Keratinocyte (primary cell): ENCODE results near the gene FCHSD1.

Source experiments
- EZH2 ChIP-seq: IDR thresholded peaks from one replicate; pipeline ENCODE4 v1.6.1; 2012; ENCODE audit warnings: inconsistent platforms, mild to moderate bottlenecking, low read length, moderate library complexity
- TF ChIP-seq, protein P1 (sequence below), 3 experiments: IDR thresholded peaks in 1 of 3; conservative IDR thresholded peaks in 1 of 3; optimal IDR thresholded peaks in 1 of 3; 2 replicates in 2 of 3; 3 replicates in 1 of 3; pipeline versions ENCODE3 to v1.5.1; 2011; ENCODE audit warnings: low read length in 3 of 3, mild to moderate bottlenecking in 3 of 3, moderate library complexity in 2 of 3, control low read depth in 1 of 3, inconsistent platforms in 1 of 3; ENCODE audit not compliant: insufficient read depth in 2 of 3; ENCODE audit errors: extremely low read depth in 1 of 3

DNA sequence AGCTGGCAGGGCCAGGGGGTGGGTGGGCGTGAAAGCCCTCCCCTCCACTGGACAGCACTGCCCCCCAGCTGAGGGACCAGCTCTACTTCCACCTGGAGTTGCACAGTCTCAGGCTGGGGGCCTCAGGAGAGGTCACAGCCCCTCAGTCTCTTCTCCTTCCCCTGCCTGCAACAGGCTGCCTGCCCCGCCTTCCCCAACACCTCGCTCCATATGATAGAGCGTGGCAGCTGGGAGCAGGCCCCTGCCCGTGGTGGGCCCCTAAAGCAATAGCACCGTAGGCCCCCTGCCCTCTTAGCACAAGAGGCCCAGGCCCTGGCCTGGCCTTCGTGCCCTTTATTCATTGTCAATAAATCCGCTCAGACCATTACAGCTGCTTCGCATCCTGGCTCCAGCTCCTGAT lies 10.5 kb downstream of the FCHSD1 start:
- no peak for TF ChIP-seq EZH2
- TF ChIP-seq, protein P1, sequence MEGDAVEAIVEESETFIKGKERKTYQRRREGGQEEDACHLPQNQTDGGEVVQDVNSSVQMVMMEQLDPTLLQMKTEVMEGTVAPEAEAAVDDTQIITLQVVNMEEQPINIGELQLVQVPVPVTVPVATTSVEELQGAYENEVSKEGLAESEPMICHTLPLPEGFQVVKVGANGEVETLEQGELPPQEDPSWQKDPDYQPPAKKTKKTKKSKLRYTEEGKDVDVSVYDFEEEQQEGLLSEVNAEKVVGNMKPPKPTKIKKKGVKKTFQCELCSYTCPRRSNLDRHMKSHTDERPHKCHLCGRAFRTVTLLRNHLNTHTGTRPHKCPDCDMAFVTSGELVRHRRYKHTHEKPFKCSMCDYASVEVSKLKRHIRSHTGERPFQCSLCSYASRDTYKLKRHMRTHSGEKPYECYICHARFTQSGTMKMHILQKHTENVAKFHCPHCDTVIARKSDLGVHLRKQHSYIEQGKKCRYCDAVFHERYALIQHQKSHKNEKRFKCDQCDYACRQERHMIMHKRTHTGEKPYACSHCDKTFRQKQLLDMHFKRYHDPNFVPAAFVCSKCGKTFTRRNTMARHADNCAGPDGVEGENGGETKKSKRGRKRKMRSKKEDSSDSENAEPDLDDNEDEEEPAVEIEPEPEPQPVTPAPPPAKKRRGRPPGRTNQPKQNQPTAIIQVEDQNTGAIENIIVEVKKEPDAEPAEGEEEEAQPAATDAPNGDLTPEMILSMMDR (optimal IDR thresholded peaks at IDR 0.05 in 1 of 3, IDR thresholded peaks at IDR 0.05 in 1 of 3, conservative IDR thresholded peaks at IDR 0.05 in 1 of 3; ENCODE audit: extremely low read depth in 1 of 3, insufficient read depth in 2 of 3, low read length in 3 of 3), result no peak
